Central memory CD4-positive, alpha-beta T cell (primary cell): ENCODE data around the gene CATSPERD.
"Not testable (repeated sequence)": the region's sequence is repeated elsewhere in the genome, so short reads cannot be mapped to it uniquely, and the experiment has no call there.

ENCODE experiments used
- DNase-seq: peaks from one replicate; pipeline ENCODE4 v3.0.0; 2022

CATSPERD gene

GRCh38 chr19:5742051-5742450, 21.6 kb downstream of the CATSPERD start:
- no peak for DNase-seq

- no peak for DNase-seq
Observed at GRCh38 chr19:5743630-5744029, 23.2 kb downstream of the CATSPERD start.

GRCh38 chr19:5744999-5745398, 24.6 kb downstream of the CATSPERD start:
- not testable (repeated sequence) for DNase-seq

- not testable (repeated sequence) for DNase-seq
Observed at GRCh38 chr19:5748920-5749319, 28.5 kb downstream of the CATSPERD start.

GRCh38 chr19:5749505-5749904, 29.1 kb downstream of the CATSPERD start:
- no peak for DNase-seq

GRCh38 chr19:5751709-5752108, 31.3 kb downstream of the CATSPERD start:
- no peak for DNase-seq

- no peak for DNase-seq
Observed at GRCh38 chr19:5753743-5754142, 33.3 kb downstream of the CATSPERD start.

- DNase-seq: no peak
Observed at GRCh38 chr19:5762608-5763217, 42.3 kb downstream of the CATSPERD start.

GRCh38 chr19:5765220-5765619, 44.8 kb downstream of the CATSPERD start:
- DNase-seq: no peak

- DNase-seq: no peak
Observed at GRCh38 chr19:5767949-5768348, 47.5 kb downstream of the CATSPERD start.

- DNase-seq: no peak
Observed at GRCh38 chr19:5772416-5772815, 52.0 kb downstream of the CATSPERD start.

GRCh38 chr19:5773276-5773675, 52.8 kb downstream of the CATSPERD start:
- no peak for DNase-seq

GRCh38 chr19:5774921-5775320, 54.5 kb downstream of the CATSPERD start:
- no peak for DNase-seq

- no peak for DNase-seq
Observed at GRCh38 chr19:5775668-5776309, 55.4 kb downstream of the CATSPERD start.

GRCh38 chr19:5778402-5778801, 58.0 kb downstream of the CATSPERD start:
- no peak for DNase-seq

- DNase-seq: not testable (repeated sequence)
Observed at GRCh38 chr19:5780916-5781315, 60.5 kb downstream of the CATSPERD start.

- no peak for DNase-seq
Observed at GRCh38 chr19:5782322-5782721, 61.9 kb downstream of the CATSPERD start.

GRCh38 chr19:5782945-5783919, 62.8 kb downstream of the CATSPERD start:
- DNase-seq: no peak

- DNase-seq: no peak
Observed at GRCh38 chr19:5784581-5785147, 64.2 kb downstream of the CATSPERD start, which contains the start of gene PRR22. TSS of gene PRR22 (minus strand) at chr19:5784746. CDS start at chr19:5784660, 86 bp downstream.

- DNase-seq: no peak
Observed at GRCh38 chr19:5785423-5785822, 65.0 kb downstream of the CATSPERD start.

GRCh38 chr19:5786593-5787408, 66.4 kb downstream of the CATSPERD start:
- DNase-seq: no peak
